Esophagus squamous epithelium (tissue), 4 donors: ENCODE results near the gene MRPS23.

ENCODE experiments used
- POLR2A ChIP-seq, 4 donors: fragments of 450-650 bp; IDR thresholded peaks; one replicate each; pipeline ENCODE4 v1.6.1; 2017; ENCODE audit warnings: antibody characterized with exemption in 4 of 4, mild to moderate bottlenecking in 4 of 4, moderate library complexity in 3 of 4
- TF ChIP-seq, protein P1 (sequence below), 6 experiments: fragments of 450-650 bp in 4 of 6; fragments of 200-600 bp in 2 of 6; sonication (generic) in 2 of 6; IDR thresholded peaks; one replicate each; pipeline ENCODE4 v1.5.1; 2016 to 2019; ENCODE audit warnings: antibody characterized with exemption in 6 of 6, mild to moderate bottlenecking in 4 of 6, moderate library complexity in 4 of 6

DNA sequence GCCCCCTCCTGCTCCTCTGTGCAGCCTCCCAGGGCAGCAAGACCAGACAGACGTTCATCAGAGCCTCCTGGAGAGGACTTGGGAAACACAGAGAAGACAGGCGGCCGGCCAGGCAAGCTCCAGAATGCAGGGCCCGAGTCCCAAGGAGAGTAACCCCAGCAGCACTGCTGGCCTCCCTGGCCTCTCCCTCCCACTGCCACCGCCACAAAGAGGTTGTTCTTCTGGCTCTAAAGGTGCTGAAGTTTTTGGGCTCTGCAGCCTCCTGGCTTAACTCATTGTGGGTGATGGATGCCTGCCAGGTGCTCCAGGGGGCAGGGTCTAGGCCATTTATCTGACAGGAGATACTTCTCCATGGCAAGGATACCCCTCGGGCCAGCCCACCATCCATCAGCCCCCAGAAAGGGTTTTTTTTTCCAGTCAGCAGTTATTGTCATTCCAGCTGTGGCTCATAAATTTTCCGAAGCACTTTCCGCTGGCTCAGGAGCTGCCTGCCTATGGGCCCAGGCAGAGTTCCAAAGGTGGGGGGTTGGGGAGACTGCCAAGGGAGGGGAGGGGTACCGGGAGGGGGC is 32.0 kb upstream of the MRPS23 start:
- TF ChIP-seq POLR2A (IDR thresholded peaks at IDR 0.05): no peak
- TF ChIP-seq, protein P1, sequence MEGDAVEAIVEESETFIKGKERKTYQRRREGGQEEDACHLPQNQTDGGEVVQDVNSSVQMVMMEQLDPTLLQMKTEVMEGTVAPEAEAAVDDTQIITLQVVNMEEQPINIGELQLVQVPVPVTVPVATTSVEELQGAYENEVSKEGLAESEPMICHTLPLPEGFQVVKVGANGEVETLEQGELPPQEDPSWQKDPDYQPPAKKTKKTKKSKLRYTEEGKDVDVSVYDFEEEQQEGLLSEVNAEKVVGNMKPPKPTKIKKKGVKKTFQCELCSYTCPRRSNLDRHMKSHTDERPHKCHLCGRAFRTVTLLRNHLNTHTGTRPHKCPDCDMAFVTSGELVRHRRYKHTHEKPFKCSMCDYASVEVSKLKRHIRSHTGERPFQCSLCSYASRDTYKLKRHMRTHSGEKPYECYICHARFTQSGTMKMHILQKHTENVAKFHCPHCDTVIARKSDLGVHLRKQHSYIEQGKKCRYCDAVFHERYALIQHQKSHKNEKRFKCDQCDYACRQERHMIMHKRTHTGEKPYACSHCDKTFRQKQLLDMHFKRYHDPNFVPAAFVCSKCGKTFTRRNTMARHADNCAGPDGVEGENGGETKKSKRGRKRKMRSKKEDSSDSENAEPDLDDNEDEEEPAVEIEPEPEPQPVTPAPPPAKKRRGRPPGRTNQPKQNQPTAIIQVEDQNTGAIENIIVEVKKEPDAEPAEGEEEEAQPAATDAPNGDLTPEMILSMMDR (IDR thresholded peaks at IDR 0.05): no peak
